ENCODE measurements around the gene PHF20.
"Not testable (repeated sequence)": the region's sequence is repeated elsewhere in the genome, so short reads cannot be mapped to it uniquely, and the experiment has no call there.

PHF20 gene

DNA sequence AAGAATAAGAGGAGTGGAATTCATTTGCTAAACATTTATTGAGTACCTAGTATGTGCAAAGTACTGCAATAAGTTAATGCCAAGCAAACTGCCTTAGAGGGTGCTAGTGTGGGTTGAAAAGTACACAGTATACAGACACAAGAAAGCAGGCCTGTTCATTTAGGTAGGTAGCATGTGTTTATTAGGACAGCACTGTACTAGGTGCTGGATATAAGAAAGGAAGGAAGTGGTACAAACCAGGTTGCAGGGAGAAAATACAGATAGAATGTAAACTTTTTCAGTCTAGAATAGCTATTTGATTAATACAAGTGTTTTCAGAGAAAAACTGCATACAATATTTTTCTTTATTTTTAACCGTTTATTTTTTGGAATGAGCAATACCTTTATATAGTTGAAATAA is 68.1 kb downstream of the PHF20 start:
- no peak for TF ChIP-seq CTCF (IDR thresholded peaks at IDR 0.05; ENCODE audit: control insufficient read depth, insufficient read depth, low read depth, low read length, missing control alignments)
- no peak for DNase-seq (ENCODE audit: low read depth)

GRCh38 chr20:35840421-35840820 is 68.6 kb downstream of the PHF20 start:
- H3K4me3 ChIP-seq (ENCODE audit: control insufficient read depth, low read depth, low read length) = no peak overlapping the region
- no peak for DNase-seq (ENCODE audit: low read depth)
- TF ChIP-seq CTCF (IDR thresholded peaks at IDR 0.05; ENCODE audit: control insufficient read depth, insufficient read depth, low read depth, low read length, missing control alignments) = no peak

More for the DNA sequence above, 68.1 kb downstream of the PHF20 start:
- H3K4me3 ChIP-seq (ENCODE audit: control insufficient read depth, low read depth, low read length) = no peak overlapping the region

DNA sequence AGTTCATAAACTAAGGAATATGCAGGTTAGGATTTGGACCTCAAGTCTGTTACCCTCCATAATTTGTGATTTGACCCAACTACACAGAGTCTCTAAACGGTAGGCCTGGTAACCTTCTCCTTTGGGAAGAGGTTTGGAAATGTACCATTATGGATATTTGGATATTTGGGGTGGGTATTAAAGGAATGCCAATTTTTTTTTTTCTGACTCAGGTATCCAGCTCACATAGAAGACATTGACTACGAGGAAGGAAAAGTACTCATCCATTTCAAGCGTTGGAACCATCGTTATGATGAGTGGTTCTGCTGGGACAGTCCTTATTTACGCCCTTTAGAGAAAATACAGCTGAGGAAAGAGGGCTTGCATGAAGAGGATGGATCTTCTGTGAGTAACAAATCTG is 70.5 kb downstream of the PHF20 start:
- no peak overlapping the region for H3K4me3 ChIP-seq (ENCODE audit: control insufficient read depth, low read depth, low read length)
- no peak for TF ChIP-seq CTCF (IDR thresholded peaks at IDR 0.05; ENCODE audit: control insufficient read depth, insufficient read depth, low read depth, low read length, missing control alignments)
- DNase-seq (ENCODE audit: low read depth) = no peak

GRCh38 chr20:35843894-35844293 is 72.1 kb downstream of the PHF20 start:
- H3K4me3 ChIP-seq (ENCODE audit: control insufficient read depth, low read depth, low read length); DNase-seq (ENCODE audit: low read depth): not testable (repeated sequence)

GRCh38 chr20:35845561-35845960 is 73.7 kb downstream of the PHF20 start:
- TF ChIP-seq CTCF (IDR thresholded peaks at IDR 0.05; ENCODE audit: control insufficient read depth, insufficient read depth, low read depth, low read length, missing control alignments) = no peak
- DNase-seq (ENCODE audit: low read depth) = no peak
- H3K4me3 ChIP-seq (ENCODE audit: control insufficient read depth, low read depth, low read length) = no peak overlapping the region

DNA sequence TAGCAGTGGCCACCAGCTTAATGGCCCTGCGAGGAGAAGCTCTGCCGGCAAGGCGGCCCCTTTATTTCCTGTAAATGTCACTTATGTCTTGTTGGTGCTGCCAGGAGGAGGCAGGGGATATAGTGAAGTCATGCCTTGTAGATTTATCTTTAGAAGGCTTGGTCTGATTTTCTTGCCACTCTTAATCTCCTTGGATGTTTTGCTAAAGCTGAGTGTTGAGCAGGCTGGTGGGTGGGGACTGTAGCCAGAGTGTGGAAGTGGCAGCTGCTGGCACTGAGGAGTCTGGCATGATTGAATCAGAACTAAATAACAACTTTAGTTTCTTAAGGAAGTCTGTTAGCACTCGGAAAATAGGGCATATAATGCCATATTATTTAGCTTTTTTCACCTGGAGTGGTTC is 77.9 kb downstream of the PHF20 start:
- no peak for DNase-seq (ENCODE audit: low read depth)
- no peak overlapping the region for H3K4me3 ChIP-seq (ENCODE audit: control insufficient read depth, low read depth, low read length)
- no peak for TF ChIP-seq CTCF (IDR thresholded peaks at IDR 0.05; ENCODE audit: control insufficient read depth, insufficient read depth, low read depth, low read length, missing control alignments)

DNA sequence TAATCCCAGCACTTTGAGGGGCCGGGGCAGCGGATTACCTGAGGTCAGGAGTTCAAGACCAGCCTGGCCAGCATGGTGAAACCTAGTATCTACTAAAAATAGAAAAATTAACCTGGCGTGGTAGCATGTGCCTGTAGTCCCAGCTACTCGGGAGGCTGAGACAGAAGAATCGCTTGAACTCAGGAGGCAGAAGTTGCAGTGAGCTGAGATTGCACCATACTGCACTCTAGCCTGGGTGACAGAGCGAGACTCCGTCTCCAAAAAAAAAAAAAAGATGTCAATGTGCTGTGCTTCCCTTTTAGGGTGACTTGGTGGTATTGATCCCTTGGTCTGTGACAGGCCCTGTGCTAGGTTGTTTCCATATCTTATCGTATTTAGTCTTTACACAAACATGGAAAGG is 79.8 kb downstream of the PHF20 start:
- H3K4me3 ChIP-seq (ENCODE audit: control insufficient read depth, low read depth, low read length); DNase-seq (ENCODE audit: low read depth): not testable (repeated sequence)

GRCh38 chr20:35854713-35855348 is 83.0 kb downstream of the PHF20 start:
- DNase-seq (ENCODE audit: low read depth) = peak; percentile 35
- TF ChIP-seq CTCF (IDR thresholded peaks at IDR 0.05; ENCODE audit: control insufficient read depth, insufficient read depth, low read depth, low read length, missing control alignments) = no peak
- no peak overlapping the region for H3K4me3 ChIP-seq (ENCODE audit: control insufficient read depth, low read depth, low read length)

GRCh38 chr20:35855641-35856040 is 83.8 kb downstream of the PHF20 start:
- not testable (repeated sequence) for H3K4me3 ChIP-seq (ENCODE audit: control insufficient read depth, low read depth, low read length); DNase-seq (ENCODE audit: low read depth)
